NB4 (cell line): ENCODE measurements around the gene RASGRP3.

Experiments used
- DNase-seq: peaks from one replicate; pipeline ENCODE4 v3.0.0; 2010; ENCODE audit warnings: low read depth
- H3K4me3 ChIP-seq: one replicate; pipeline ENCODE4 v1.5.1; 2011; ENCODE audit warnings: mild to moderate bottlenecking, low read depth, low read length, moderate library complexity
- MAX ChIP-seq: IDR thresholded peaks from 2 replicates; pipeline ENCODE4 v1.6.1; 2011; ENCODE audit warnings: low read depth, low read length
- MYC ChIP-seq: IDR thresholded peaks from 2 replicates; pipeline ENCODE4 v1.6.1; 2011; ENCODE audit warnings: low read depth, low read length
- POLR2A ChIP-seq: IDR thresholded peaks from 2 replicates; pipeline ENCODE4 v1.6.1; 2011; ENCODE audit warnings: mild to moderate bottlenecking; ENCODE audit not compliant: insufficient read length; ENCODE audit errors: extremely low read depth
- TF ChIP-seq, protein P1 (sequence below): IDR thresholded peaks from one replicate; pipeline ENCODE4 v1.5.1; 2012; ENCODE audit warnings: low read depth, low read length

RASGRP3 gene

GRCh38 chr2:33497221-33497650 lies 20.8 kb downstream of the RASGRP3 start:
- DNase-seq: peak; percentile 90
- peak overlapping the region; percentile 18 for H3K4me3 ChIP-seq
- no peak for TF ChIP-seq MYC
- 0 out of 2 replicates have a peak, but pooled peaks have one; percentile 4 for TF ChIP-seq MAX

GRCh38 chr2:33498291-33498956 lies 22.0 kb downstream of the RASGRP3 start:
- peak; percentile 88 for DNase-seq
- TF ChIP-seq POLR2A (no peak), MYC (no peak), MAX (no peak)
- TF ChIP-seq, protein P1, sequence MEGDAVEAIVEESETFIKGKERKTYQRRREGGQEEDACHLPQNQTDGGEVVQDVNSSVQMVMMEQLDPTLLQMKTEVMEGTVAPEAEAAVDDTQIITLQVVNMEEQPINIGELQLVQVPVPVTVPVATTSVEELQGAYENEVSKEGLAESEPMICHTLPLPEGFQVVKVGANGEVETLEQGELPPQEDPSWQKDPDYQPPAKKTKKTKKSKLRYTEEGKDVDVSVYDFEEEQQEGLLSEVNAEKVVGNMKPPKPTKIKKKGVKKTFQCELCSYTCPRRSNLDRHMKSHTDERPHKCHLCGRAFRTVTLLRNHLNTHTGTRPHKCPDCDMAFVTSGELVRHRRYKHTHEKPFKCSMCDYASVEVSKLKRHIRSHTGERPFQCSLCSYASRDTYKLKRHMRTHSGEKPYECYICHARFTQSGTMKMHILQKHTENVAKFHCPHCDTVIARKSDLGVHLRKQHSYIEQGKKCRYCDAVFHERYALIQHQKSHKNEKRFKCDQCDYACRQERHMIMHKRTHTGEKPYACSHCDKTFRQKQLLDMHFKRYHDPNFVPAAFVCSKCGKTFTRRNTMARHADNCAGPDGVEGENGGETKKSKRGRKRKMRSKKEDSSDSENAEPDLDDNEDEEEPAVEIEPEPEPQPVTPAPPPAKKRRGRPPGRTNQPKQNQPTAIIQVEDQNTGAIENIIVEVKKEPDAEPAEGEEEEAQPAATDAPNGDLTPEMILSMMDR: no peak
- H3K4me3 ChIP-seq: no peak overlapping the region

- TF ChIP-seq POLR2A (no peak), MYC (no peak), MAX (no peak)
- TF ChIP-seq, protein P1: no peak
- no peak overlapping the region for H3K4me3 ChIP-seq
- no peak for DNase-seq
Observed at GRCh38 chr2:33500177-33500576, 23.7 kb downstream of the RASGRP3 start.

- peak; percentile 56 for DNase-seq
- TF ChIP-seq POLR2A: no peak
- no peak for TF ChIP-seq MYC
- no peak; the same call in 1 of the 2 replicates for TF ChIP-seq MAX
- TF ChIP-seq, protein P1: no peak
- H3K4me3 ChIP-seq: no peak overlapping the region
Observed at GRCh38 chr2:33502025-33502424, 25.6 kb downstream of the RASGRP3 start.

DNA sequence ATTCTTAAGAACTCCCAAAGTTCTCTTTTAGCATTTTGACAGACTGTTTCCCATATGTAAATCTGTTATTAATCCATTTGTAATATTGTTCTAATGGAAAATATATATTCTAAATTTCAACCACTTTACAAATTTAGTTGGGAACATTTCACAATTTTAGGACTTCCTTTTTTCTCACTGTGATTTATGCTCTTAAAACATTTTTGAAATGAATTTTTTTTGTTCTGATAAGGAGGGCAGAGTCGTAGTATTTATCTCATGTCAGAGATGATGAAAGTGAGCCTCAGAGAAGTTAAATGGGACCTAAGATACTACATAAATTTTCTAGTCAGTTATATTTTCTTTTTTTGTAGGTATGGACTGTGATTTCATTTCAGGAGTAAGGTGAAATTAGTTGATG lies 26.6 kb downstream of the RASGRP3 start:
- no peak for DNase-seq
- TF ChIP-seq, protein P1: no peak
- no peak for TF ChIP-seq POLR2A
- TF ChIP-seq MYC: no peak
- no peak for TF ChIP-seq MAX
- no peak overlapping the region for H3K4me3 ChIP-seq

DNA sequence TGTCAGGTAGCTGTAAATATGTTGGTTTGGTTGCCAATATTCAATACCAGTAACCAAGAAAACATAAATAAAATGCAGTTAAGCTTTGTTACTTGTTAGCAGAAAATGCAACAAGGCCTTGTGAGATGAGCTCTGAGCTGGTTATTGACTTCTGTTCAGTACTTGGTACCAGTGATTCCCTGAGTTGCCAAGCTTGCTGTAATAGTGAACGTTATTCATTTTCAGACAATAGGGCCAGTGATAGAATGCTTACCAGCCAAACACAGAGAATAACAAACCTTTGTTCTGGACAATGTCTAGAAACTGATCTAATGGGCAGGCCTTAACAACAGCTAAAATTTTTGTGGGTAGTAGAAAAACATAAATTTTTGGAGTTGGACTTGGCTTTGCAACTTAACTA lies 29.5 kb downstream of the RASGRP3 start:
- H3K4me3 ChIP-seq: no peak overlapping the region
- TF ChIP-seq, protein P1: no peak
- TF ChIP-seq MYC (no peak), POLR2A (no peak), MAX (no peak)
- no peak for DNase-seq
